GM18526 (cell line): ENCODE data around the gene NOX3.

Source experiments
- POLR2A ChIP-seq: IDR thresholded peaks from 3 replicates; pipeline ENCODE4 v1.6.1; 2011; ENCODE audit not compliant: insufficient read length; ENCODE audit errors: extremely low read depth

Gene NOX3

GRCh38 chr6:155399062-155399744 is 56.4 kb downstream of the NOX3 start:
- no peak for TF ChIP-seq POLR2A

GRCh38 chr6:155398701-155399061 is 57.0 kb downstream of the NOX3 start:
- no peak for TF ChIP-seq POLR2A

- no peak for TF ChIP-seq POLR2A
These were observed 57.4 kb downstream of the NOX3 start for GRCh38 chr6:155398221-155398620.

GRCh38 chr6:155397172-155397705 is 58.4 kb downstream of the NOX3 start:
- TF ChIP-seq POLR2A: no peak

GRCh38 chr6:155396605-155397004 is 59.0 kb downstream of the NOX3 start:
- TF ChIP-seq POLR2A: no peak

- no peak for TF ChIP-seq POLR2A
These were observed 60.3 kb downstream of the NOX3 start for GRCh38 chr6:155395339-155395738.

- no peak for TF ChIP-seq POLR2A
These were observed 66.5 kb downstream of the NOX3 start for GRCh38 chr6:155389130-155389529.

- TF ChIP-seq POLR2A: no peak
These were observed 67.0 kb downstream of the NOX3 start for GRCh38 chr6:155388591-155388990.

- TF ChIP-seq POLR2A: no peak
These were observed 68.2 kb downstream of the NOX3 start for GRCh38 chr6:155387481-155387880.

- no peak for TF ChIP-seq POLR2A
These were observed 71.2 kb downstream of the NOX3 start for GRCh38 chr6:155384321-155384952.

GRCh38 chr6:155383913-155384312 is 71.7 kb downstream of the NOX3 start:
- TF ChIP-seq POLR2A: no peak

GRCh38 chr6:155382338-155382685 is 73.3 kb downstream of the NOX3 start:
- no peak for TF ChIP-seq POLR2A

- TF ChIP-seq POLR2A: no peak
These were observed 73.8 kb downstream of the NOX3 start for GRCh38 chr6:155381673-155382337.

- TF ChIP-seq POLR2A: no peak
These were observed 74.8 kb downstream of the NOX3 start for GRCh38 chr6:155380666-155381332.

- TF ChIP-seq POLR2A: no peak
These were observed 76.9 kb downstream of the NOX3 start for GRCh38 chr6:155378724-155379123.

GRCh38 chr6:155378276-155378675 is 77.4 kb downstream of the NOX3 start:
- no peak for TF ChIP-seq POLR2A
